Mesothelial cell of epicardium (in vitro differentiated cells): ENCODE data around the gene NRCAM. TPM values are rescaled to one million over a fixed set of nuclear protein-coding genes. Genes with fewer than 3 reads are reported as not detected.

Experiments used
- DNase-seq, 2 experiments: peaks; one replicate each; pipeline ENCODE4 v3.0.0; 2021; ENCODE audit warnings: low spot score in 2 of 2; ENCODE audit not compliant: unreplicated experiment in 2 of 2
- H3K27ac Mint-ChIP-seq: 2 replicates; pipeline ENCODE4 v1.8.0; 2021; ENCODE audit warnings: mixed read lengths
- H3K27me3 Mint-ChIP-seq: 2 replicates; pipeline ENCODE4 v1.8.0; 2021; ENCODE audit warnings: low read depth, mixed read lengths
- H3K36me3 Mint-ChIP-seq: 2 replicates; pipeline ENCODE4 v1.8.0; 2021; ENCODE audit warnings: mixed read lengths
- H3K4me1 Mint-ChIP-seq: 2 replicates; pipeline ENCODE4 v1.8.0; 2021; ENCODE audit warnings: mixed read lengths
- H3K4me3 Mint-ChIP-seq: 2 replicates; pipeline ENCODE4 v1.8.0; 2021; ENCODE audit warnings: mild to moderate bottlenecking, moderate library complexity, mixed read lengths
- H3K9me3 Mint-ChIP-seq: 2 replicates; pipeline ENCODE4 v1.8.0; 2021; ENCODE audit warnings: mixed read lengths
- CTCF ChIP-seq: fragments of 200-600 bp; sonication (generic); IDR thresholded peaks from one replicate; pipeline ENCODE4 v1.5.0; 2021; ENCODE audit warnings: antibody characterized with exemption; ENCODE audit not compliant: unreplicated experiment
- total RNA-seq: library from RNA; stranded (reverse); gene quantifications from 3 replicates; pipeline ENCODE4 v1.2.1, GENCODE V29; 2021

The NRCAM gene
- total RNA-seq, 1 donor from 2014 or later, result 5.7 TPM

GRCh38 chr7:108147031-108147563 lies 309.1 kb downstream of the NRCAM start:
- H3K27me3 Mint-ChIP-seq, result no peaks in the 10 kb centered on the region

GRCh38 chr7:108146070-108146842 lies 310.0 kb downstream of the NRCAM start:
- Mint-ChIP-seq H3K27me3 (no peaks in the 10 kb centered on the region), H3K4me3 (no peak overlapping the region), H3K4me1 (peaks cover 16% of the 10 kb centered on the region), H3K27ac (no peak overlapping the region), H3K9me3 (no peaks in the 10 kb centered on the region), H3K36me3 (no peaks in the 10 kb centered on the region)
- peak; percentile 56 to 80 for DNase-seq
- peak; percentile 88 for TF ChIP-seq CTCF

More at GRCh38 chr7:108147031-108147563, 309.1 kb downstream of the NRCAM start:
- no peak overlapping the region for H3K4me3 Mint-ChIP-seq
- H3K4me1 Mint-ChIP-seq, result peaks cover 16% of the 10 kb centered on the region
- H3K36me3 Mint-ChIP-seq, result no peaks in the 10 kb centered on the region
- no peak for DNase-seq
- H3K9me3 Mint-ChIP-seq, result no peaks in the 10 kb centered on the region
- H3K27ac Mint-ChIP-seq, result no peak overlapping the region
- TF ChIP-seq CTCF, result no peak

- Mint-ChIP-seq H3K4me3 (no peak overlapping the region), H3K27me3 (no peaks in the 10 kb centered on the region), H3K27ac (no peak overlapping the region), H3K36me3 (no peaks in the 10 kb centered on the region), H3K4me1 (peaks cover 14% of the 10 kb centered on the region), H3K9me3 (no peaks in the 10 kb centered on the region)
- DNase-seq, result no peak
- TF ChIP-seq CTCF, result no peak
Measured at GRCh38 chr7:108145401-108145800, 310.8 kb downstream of the NRCAM start.

- no peak overlapping the region for H3K27ac Mint-ChIP-seq
- H3K36me3 Mint-ChIP-seq, result no peaks in the 10 kb centered on the region
- H3K9me3 Mint-ChIP-seq, result no peaks in the 10 kb centered on the region
- no peaks in the 10 kb centered on the region for H3K27me3 Mint-ChIP-seq
- no peak for DNase-seq
- no peak for TF ChIP-seq CTCF
- peaks cover 12% of the 10 kb centered on the region for H3K4me1 Mint-ChIP-seq
- H3K4me3 Mint-ChIP-seq, result no peak overlapping the region
Measured at GRCh38 chr7:108144931-108145330, 311.3 kb downstream of the NRCAM start.

DNA sequence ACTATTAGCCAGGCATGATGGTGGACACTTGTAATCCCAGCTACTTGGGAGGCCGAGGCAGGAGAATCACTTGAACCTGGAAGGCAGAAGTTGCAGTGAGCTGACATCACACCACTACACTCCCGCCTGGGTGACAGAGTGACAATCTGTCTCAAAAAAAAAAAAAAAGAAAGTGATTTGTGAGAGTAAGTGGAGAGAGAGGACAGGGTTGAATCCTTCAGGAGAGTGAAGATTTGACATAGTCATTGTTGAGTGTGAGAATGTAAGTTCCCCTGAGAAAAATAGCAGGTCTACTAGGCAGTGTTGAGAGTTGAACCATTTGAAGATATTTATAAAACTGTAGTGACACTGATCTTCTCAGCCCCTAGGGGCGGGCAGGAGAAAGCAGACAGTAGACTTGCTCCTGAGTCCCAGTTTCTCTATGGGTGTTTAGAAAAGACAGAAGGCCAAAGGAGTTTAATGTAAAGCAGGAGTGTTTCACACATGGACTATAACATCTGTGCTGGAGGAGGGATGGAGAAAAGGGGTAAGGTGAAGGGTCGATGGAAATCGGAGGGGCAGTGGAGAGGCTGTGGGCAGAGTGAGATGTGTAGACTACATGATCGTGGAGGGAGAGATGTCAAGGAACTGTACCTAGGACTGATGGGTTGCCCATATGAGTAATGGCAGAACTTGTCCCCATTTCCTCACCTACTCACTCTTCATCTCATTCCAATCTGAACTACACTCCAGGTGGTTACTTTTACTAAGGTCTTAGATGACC lies 312.4 kb downstream of the NRCAM start:
- H3K27me3 Mint-ChIP-seq, result no peaks in the 10 kb centered on the region
- no peaks in the 10 kb centered on the region for H3K36me3 Mint-ChIP-seq
- no peak for TF ChIP-seq CTCF
- DNase-seq, result no peak
- H3K4me3 Mint-ChIP-seq, result no peak overlapping the region
- peaks cover 11% of the 10 kb centered on the region for H3K4me1 Mint-ChIP-seq
- no peaks in the 10 kb centered on the region for H3K9me3 Mint-ChIP-seq
- no peak overlapping the region for H3K27ac Mint-ChIP-seq
